ENCODE measurements around the gene GDE1. TPM values are rescaled to one million over a fixed set of nuclear protein-coding genes. Genes with fewer than 3 reads are reported as not detected.

GDE1 gene, protein sequence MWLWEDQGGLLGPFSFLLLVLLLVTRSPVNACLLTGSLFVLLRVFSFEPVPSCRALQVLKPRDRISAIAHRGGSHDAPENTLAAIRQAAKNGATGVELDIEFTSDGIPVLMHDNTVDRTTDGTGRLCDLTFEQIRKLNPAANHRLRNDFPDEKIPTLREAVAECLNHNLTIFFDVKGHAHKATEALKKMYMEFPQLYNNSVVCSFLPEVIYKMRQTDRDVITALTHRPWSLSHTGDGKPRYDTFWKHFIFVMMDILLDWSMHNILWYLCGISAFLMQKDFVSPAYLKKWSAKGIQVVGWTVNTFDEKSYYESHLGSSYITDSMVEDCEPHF
- 10 to 100 TPM; 35.5 to 40.4 (median 35.9) TPM for total RNA-seq
- total RNA-seq (2013), result 28.5 TPM

DNA sequence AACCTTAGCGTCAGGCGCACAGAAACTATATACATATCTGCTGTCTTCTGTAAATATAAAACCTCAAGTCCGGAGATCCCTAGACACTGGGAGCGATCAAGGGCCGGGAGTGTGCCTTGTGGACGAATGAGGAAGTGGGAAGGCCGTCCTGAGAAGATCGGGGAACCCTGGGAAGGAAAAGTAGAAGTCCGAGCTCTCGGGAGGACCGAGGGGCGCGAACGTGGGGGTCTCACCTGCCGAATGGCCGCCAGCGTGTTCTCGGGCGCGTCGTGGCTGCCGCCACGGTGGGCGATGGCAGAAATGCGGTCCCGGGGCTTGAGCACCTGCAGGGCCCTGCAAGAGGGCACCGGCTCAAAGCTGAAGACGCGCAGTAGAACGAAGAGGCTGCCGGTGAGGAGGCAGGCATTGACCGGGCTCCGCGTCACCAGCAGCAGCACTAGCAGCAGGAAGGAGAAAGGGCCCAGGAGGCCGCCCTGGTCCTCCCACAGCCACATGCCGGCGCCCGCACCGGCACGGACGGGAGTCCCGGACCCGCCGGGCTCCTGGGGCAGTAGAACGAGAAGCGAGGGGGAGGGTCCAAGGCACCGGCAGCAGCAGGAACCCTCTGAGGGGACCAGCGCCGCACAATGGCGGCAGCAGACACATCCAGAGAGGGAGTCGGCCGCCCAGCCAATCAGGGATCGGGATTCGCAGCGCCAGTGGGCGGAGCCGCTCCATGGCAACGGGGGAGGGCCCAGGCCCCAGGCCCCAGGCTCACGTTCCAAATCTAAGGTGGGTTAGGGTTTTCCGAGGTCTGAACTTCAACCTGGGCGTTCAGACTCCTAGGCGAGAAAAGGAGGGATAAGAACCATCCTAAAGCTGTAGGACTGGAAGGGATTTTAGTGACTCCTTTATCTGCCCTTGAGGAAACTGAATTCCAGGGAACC, at the start of gene GDE1:
Gene GDE1, minus strand, starts transcription at position 628 of the 926 bp plus-strand sequence. Its CDS starts 134 bp downstream, at position 494.
- Mint-ChIP-seq H3K27me3 (ENCODE audit: low read depth in 2 of 2) (no peaks in the 10 kb centered on the region), H3K9me3 (no peaks in the 10 kb centered on the region), H3K4me3 (peak within 1 kb of the TSS; percentile 98), H3K27ac (peak within 1 kb of the TSS; percentile 92 to 94), H3K4me1 (peaks cover 64 to 72% of the 10 kb centered on the region in 2 donors), H3K36me3 (peaks cover 6% of the 10 kb centered on the region)
- intact Hi-C loops (cut with micrococcal nuclease), result loop anchor here (2.0 kb wide), 1 partner anchor 19 kb away; no protein-coding TSS in a partner anchor
- peaks cover 33% of the 10 kb centered on the region for H3K4me1 ChIP-seq (ENCODE audit: control insufficient read depth, insufficient read depth, low read length)
- peak; percentile 73 to 85 (median 76) for ATAC-seq
- TF ChIP-seq, protein P1, sequence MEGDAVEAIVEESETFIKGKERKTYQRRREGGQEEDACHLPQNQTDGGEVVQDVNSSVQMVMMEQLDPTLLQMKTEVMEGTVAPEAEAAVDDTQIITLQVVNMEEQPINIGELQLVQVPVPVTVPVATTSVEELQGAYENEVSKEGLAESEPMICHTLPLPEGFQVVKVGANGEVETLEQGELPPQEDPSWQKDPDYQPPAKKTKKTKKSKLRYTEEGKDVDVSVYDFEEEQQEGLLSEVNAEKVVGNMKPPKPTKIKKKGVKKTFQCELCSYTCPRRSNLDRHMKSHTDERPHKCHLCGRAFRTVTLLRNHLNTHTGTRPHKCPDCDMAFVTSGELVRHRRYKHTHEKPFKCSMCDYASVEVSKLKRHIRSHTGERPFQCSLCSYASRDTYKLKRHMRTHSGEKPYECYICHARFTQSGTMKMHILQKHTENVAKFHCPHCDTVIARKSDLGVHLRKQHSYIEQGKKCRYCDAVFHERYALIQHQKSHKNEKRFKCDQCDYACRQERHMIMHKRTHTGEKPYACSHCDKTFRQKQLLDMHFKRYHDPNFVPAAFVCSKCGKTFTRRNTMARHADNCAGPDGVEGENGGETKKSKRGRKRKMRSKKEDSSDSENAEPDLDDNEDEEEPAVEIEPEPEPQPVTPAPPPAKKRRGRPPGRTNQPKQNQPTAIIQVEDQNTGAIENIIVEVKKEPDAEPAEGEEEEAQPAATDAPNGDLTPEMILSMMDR (IDR thresholded peaks at IDR 0.05), result no peak
- no peaks in the 10 kb centered on the region for H3K9me3 ChIP-seq (ENCODE audit: control insufficient read depth, insufficient read depth, low read length)
- H3K36me3 ChIP-seq (ENCODE audit: control insufficient read depth, insufficient read depth, low read length), result peaks cover 3% of the 10 kb centered on the region
- under 1% methylated on average over 62 of the region's 62 CpGs for WGBS (ENCODE audit: insufficient coverage)
- peak within 1 kb of the TSS; percentile 77 for H3K27ac ChIP-seq (ENCODE audit: low read length)
- peak; percentile 84 to 94 for DNase-seq
- H3K27me3 ChIP-seq (ENCODE audit: control insufficient read depth, insufficient read depth, low read length), result no peaks in the 10 kb centered on the region
- H3K4me3 ChIP-seq (ENCODE audit: low read length), result peak within 1 kb of the TSS; percentile 79

DNA sequence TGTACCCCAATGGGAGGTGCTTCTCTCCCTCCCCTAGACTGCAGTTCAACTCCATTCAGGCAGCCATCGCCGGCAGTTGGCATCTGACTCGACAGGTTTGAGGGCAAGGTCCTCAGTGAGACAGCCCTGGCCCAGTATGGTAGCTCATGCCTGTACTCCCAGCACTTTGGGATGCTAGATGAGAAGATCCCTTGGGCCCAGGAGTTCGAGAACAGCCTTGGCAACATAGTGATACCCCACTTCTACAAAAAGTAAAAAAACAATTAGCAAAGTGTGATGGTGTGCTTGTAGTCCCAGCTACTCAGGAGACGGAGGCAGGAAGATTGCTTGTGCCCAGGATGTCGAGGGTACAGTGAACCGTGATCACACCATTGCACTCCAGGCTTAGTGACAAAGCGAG, 45.7 kb upstream of the GDE1 start:
- Mint-ChIP-seq H3K4me1 (peaks cover 0 to 7% of the 10 kb centered on the region in 2 donors), H3K9me3 (no peaks in the 10 kb centered on the region), H3K36me3 (peaks cover 8% of the 10 kb centered on the region), H3K4me3 (no peak overlapping the region), H3K27me3 (ENCODE audit: low read depth in 2 of 2) (no peaks in the 10 kb centered on the region), H3K27ac (no peak overlapping the region)
- ATAC-seq, result no peak
- H3K4me3 ChIP-seq (ENCODE audit: low read length), result no peak overlapping the region
- H3K36me3 ChIP-seq (ENCODE audit: control insufficient read depth, insufficient read depth, low read length), result peaks cover 23% of the 10 kb centered on the region
- DNase-seq, result no peak
- no peaks in the 10 kb centered on the region for H3K9me3 ChIP-seq (ENCODE audit: control insufficient read depth, insufficient read depth, low read length)
- no peak overlapping the region for H3K27ac ChIP-seq (ENCODE audit: low read length)
- TF ChIP-seq, protein P1 (IDR thresholded peaks at IDR 0.05), result no peak
- 97% methylated on average over 7 of the region's 8 CpGs for WGBS (ENCODE audit: insufficient coverage)
- H3K27me3 ChIP-seq (ENCODE audit: control insufficient read depth, insufficient read depth, low read length), result no peaks in the 10 kb centered on the region
- intact Hi-C loops (cut with micrococcal nuclease), result no loop called here
- H3K4me1 ChIP-seq (ENCODE audit: control insufficient read depth, insufficient read depth, low read length), result no peaks in the 10 kb centered on the region

DNA sequence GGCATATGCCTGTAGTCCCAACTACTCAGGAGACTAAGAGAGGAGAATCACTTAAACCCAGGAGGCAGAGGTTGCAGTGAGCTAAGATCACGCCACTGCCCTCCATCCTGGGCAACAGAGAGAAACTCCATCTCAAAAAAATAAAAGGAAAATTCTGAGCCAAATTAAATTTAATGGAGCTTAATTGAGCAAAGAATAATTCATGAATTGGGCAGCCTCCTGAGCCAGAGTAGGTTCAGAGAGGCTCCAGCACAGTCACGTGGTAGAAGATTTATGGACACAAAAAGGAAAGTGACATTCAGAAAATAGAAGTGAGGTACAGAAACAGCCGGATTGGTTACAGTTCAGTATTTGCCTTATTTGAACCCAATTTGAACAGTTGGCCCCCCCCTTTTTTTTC, 44.5 kb upstream of the GDE1 start:
- no peak for ATAC-seq
- no peaks in the 10 kb centered on the region for H3K4me1 ChIP-seq (ENCODE audit: control insufficient read depth, insufficient read depth, low read length)
- TF ChIP-seq, protein P1 (IDR thresholded peaks at IDR 0.05), result no peak

More for the DNA sequence above, 44.5 kb upstream of the GDE1 start:
- Mint-ChIP-seq H3K4me3 (no peak overlapping the region), H3K27me3 (ENCODE audit: low read depth in 2 of 2) (no peaks in the 10 kb centered on the region), H3K4me1 (peaks cover 2 to 7% of the 10 kb centered on the region in 2 donors), H3K36me3 (peaks cover 8% of the 10 kb centered on the region), H3K27ac (no peak overlapping the region), H3K9me3 (no peaks in the 10 kb centered on the region)
- Histone ChIP-seq H3K4me3 (ENCODE audit: low read length) (no peak overlapping the region), H3K9me3 (ENCODE audit: control insufficient read depth, insufficient read depth, low read length) (no peaks in the 10 kb centered on the region), H3K27me3 (ENCODE audit: control insufficient read depth, insufficient read depth, low read length) (no peaks in the 10 kb centered on the region), H3K27ac (ENCODE audit: low read length) (no peak overlapping the region), H3K36me3 (ENCODE audit: control insufficient read depth, insufficient read depth, low read length) (peaks cover 23% of the 10 kb centered on the region)
- WGBS (ENCODE audit: insufficient coverage), result 93% methylated on average over 3 of the region's 3 CpGs
- no peak for DNase-seq
- intact Hi-C loops (cut with micrococcal nuclease), result no loop called here
